Thyroid gland (tissue), 4 donors: Measurements from ENCODE around the gene SLC30A7. TPM values are rescaled to one million over a fixed set of nuclear protein-coding genes. Genes with fewer than 3 reads are reported as not detected.
"Not testable (repeated sequence)": the region's sequence is repeated elsewhere in the genome, so short reads cannot be mapped to it uniquely, and the experiment has no call there.

ENCODE experiments used
- DNase-seq, 2 donors: peaks; one replicate each; pipeline ENCODE4 v3.0.0-alpha.2; 2019
- H3K27ac ChIP-seq, 3 donors: fragments of 200-600 bp; sonication (generic); 1 replicate in 2 of 3; 2 replicates in 1 of 3; pipeline ENCODE4 v1.5.1; 2016 to 2019; ENCODE audit warnings: mild to moderate bottlenecking in 1 of 3, moderate library complexity in 1 of 3
- H3K27me3 ChIP-seq: fragments of 200-600 bp; sonication (generic); one replicate; pipeline ENCODE4 v1.5.1; 2019
- H3K36me3 ChIP-seq, 2 donors: fragments of 200-600 bp; sonication (generic); one replicate each; pipeline ENCODE4 v1.5.1; 2016 to 2019
- H3K4me1 ChIP-seq, 2 donors: fragments of 200-600 bp; sonication (generic); one replicate each; pipeline ENCODE4 v1.5.1; 2017 to 2019
- H3K4me3 ChIP-seq, 3 donors: fragments of 200-600 bp; sonication (generic); replicated peaks in 1 of 3; 1 replicate in 2 of 3; 2 replicates in 1 of 3; pipeline ENCODE4 v1.5.1; 2016; ENCODE audit warnings: mild to moderate bottlenecking in 1 of 3
- H3K9me3 ChIP-seq: fragments of 200-600 bp; sonication (generic); one replicate; pipeline ENCODE4 v1.5.1; 2017
- POLR2A ChIP-seq, 2 donors: fragments of 450-650 bp; IDR thresholded peaks; one replicate each; pipeline ENCODE4 v1.6.1; 2017; ENCODE audit warnings: antibody characterized with exemption in 2 of 2, mild to moderate bottlenecking in 2 of 2, moderate library complexity in 1 of 2
- WGBS, 2 donors: methylation state at CpG; one replicate each; pipeline ENCODE4 v1.1.5; 2017; 5-methylcytosine and 5-hydroxymethylcytosine counted together
- intact Hi-C: fragments of 100-400 bp; cut with DNase I; formaldehyde crosslinking; loops from one replicate; pipeline ENCODE4 v1.15.1; 2023
- total RNA-seq, 4 donors: library from RNA; depleted of rRNA; stranded (reverse); fragments of >200 nt; gene quantifications; one replicate each; pipeline ENCODE4 v1.2.3, GENCODE V29; 2016
- TF ChIP-seq, protein P1 (sequence below), 6 experiments: fragments of 200-600 bp in 3 of 6; fragments of 450-650 bp in 3 of 6; sonication (generic) in 3 of 6; IDR thresholded peaks; one replicate each; pipeline ENCODE4 v1.5.1; 2016 to 2019; ENCODE audit warnings: antibody characterized with exemption in 6 of 6, mild to moderate bottlenecking in 2 of 6, inconsistent platforms in 1 of 6, moderate library complexity in 1 of 6

The SLC30A7 gene
- total RNA-seq, 4 donors from 2014 or later = 32.4 to 39.7 (median 36.1) TPM

DNA sequence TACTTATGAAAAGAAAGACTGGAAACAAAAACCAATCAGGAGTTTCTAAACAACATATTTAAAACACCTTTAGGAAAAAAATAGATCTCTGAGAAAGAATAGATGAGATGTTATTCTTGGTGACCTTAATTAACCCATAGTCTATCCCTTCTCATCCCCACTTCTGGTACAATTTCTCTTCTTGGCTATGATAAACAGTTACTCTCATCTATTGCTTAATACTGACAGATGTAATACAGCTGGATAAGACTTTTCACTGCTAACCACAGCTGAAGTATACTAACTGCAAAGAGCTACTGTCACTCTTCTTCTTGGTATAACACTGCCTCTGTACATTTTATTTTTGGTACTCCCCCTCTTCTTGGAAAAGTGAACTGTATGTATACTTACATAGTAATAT lies 16.5 kb upstream of the SLC30A7 start:
- Histone ChIP-seq H3K27me3 (no peaks in the 10 kb centered on the region), H3K9me3 (no peaks in the 10 kb centered on the region), H3K36me3 (peaks cover 0 to 6% of the 10 kb centered on the region in 2 donors), H3K4me3 (no peak overlapping the region), H3K4me1 (no peaks in the 10 kb centered on the region), H3K27ac (no peak overlapping the region)
- intact Hi-C loops = no loop called here
- no peak for DNase-seq
- no peak for TF ChIP-seq POLR2A (IDR thresholded peaks at IDR 0.05)
- TF ChIP-seq, protein P1, sequence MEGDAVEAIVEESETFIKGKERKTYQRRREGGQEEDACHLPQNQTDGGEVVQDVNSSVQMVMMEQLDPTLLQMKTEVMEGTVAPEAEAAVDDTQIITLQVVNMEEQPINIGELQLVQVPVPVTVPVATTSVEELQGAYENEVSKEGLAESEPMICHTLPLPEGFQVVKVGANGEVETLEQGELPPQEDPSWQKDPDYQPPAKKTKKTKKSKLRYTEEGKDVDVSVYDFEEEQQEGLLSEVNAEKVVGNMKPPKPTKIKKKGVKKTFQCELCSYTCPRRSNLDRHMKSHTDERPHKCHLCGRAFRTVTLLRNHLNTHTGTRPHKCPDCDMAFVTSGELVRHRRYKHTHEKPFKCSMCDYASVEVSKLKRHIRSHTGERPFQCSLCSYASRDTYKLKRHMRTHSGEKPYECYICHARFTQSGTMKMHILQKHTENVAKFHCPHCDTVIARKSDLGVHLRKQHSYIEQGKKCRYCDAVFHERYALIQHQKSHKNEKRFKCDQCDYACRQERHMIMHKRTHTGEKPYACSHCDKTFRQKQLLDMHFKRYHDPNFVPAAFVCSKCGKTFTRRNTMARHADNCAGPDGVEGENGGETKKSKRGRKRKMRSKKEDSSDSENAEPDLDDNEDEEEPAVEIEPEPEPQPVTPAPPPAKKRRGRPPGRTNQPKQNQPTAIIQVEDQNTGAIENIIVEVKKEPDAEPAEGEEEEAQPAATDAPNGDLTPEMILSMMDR (IDR thresholded peaks at IDR 0.05) = no peak

DNA sequence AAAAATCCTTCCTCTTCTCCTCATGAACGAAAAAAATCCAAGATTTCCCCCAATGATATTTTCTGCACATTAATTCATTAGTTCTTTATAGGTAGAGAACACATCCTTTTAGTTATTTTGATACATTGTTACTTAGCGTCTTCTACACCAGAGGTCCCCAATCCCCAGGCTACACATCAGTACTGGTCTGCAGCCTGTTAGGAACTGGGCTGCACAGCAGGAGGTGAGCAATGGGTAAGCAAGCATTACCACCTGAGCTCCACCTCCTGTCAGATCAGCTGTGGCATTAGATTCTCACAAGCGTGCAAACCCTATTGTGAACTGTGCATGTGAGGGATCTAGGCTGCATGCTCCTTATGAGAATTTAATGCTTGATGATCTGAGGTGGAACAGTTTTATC lies 14.2 kb upstream of the SLC30A7 start:
- H3K36me3 ChIP-seq = peaks cover 0 to 6% of the 10 kb centered on the region in 2 donors
- no peaks in the 10 kb centered on the region for H3K27me3 ChIP-seq
- H3K4me1 ChIP-seq = no peaks in the 10 kb centered on the region
- intact Hi-C loops = no loop called here
- DNase-seq = no peak
- no peak overlapping the region for H3K4me3 ChIP-seq
- no peak for TF ChIP-seq POLR2A (IDR thresholded peaks at IDR 0.05)
- TF ChIP-seq, protein P1 (IDR thresholded peaks at IDR 0.05) = no peak
- WGBS, 2 donors = 91 to 92% methylated on average over 2 to 3 of the region's 3 CpGs
- H3K27ac ChIP-seq = no peak overlapping the region
- no peaks in the 10 kb centered on the region for H3K9me3 ChIP-seq

DNA sequence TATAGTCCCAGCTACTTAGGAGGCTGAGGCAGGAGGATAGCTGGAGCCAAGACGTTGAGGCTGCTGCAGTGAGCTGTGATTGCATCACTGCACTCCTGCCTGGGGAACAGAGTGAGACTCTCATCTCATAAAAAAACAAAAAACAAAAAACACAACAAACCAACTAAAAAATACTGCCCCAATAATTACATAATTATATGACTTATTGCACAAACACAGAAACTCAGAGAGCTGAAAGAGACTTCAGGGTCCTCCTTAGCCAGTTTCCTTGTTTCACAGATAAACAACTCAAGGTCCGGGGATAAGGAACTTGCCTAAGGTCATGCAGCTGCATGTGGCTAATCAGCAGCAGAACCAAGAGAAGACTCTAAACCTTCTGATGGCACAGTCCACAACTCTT lies 13.2 kb upstream of the SLC30A7 start:
- no peak overlapping the region for H3K27ac ChIP-seq
- intact Hi-C loops = no loop called here
- DNase-seq = no peak
- TF ChIP-seq, protein P1 (IDR thresholded peaks at IDR 0.05) = no peak
- TF ChIP-seq POLR2A (IDR thresholded peaks at IDR 0.05) = no peak
- H3K4me3 ChIP-seq = no peak overlapping the region
- no peaks in the 10 kb centered on the region for H3K27me3 ChIP-seq
- no peaks in the 10 kb centered on the region for H3K9me3 ChIP-seq
- 74 to 82% methylated on average over 2 of the region's 2 CpGs for WGBS, 2 donors
- H3K4me1 ChIP-seq = no peaks in the 10 kb centered on the region
- H3K36me3 ChIP-seq = peaks cover 0 to under 1% of the 10 kb centered on the region in 2 donors

DNA sequence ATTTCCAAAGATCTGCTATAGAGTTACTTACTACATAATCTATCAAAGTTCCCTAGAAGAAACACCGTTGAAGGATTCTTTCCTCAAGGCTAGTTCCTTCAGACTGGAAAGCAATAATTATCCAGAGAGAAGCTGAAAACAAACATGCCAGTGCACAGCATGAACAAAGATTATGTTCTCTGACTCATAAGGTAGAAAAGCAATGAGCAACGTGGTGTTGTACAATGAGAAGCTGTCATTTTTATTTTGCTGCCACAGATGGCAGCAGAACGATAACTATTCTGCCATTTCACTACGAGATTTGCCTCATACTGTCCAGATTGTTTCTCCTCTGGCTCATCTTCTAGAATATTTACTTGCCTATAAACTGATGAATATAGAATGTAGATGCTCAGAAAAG lies 11.9 kb upstream of the SLC30A7 start:
- no peak for DNase-seq
- Histone ChIP-seq H3K4me3 (no peak overlapping the region), H3K27ac (no peak overlapping the region), H3K36me3 (no peaks in the 10 kb centered on the region), H3K9me3 (no peaks in the 10 kb centered on the region), H3K4me1 (no peaks in the 10 kb centered on the region), H3K27me3 (no peaks in the 10 kb centered on the region)
- intact Hi-C loops = no loop called here
- TF ChIP-seq, protein P1 (IDR thresholded peaks at IDR 0.05) = no peak
- WGBS, 2 donors = 78 to 80% methylated on average over 4 of the region's 4 CpGs

DNA sequence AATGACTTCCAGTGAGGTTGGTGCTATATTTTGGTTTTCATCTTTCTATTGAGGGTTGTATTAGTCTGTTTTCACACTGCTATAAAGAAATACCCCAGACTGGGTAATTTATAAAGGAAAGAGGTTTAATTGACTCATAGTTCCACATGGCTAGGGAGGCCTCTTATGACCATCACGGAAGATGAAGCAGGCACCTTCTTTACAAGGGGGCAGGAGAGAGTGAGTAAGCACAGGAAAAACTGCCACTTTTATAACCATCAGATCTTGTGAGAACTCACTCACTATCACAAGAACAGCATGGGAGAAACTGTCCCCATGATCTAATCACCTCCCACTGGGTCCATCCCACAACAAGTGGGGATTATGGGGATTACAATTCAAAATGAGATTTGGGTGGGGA lies 6.9 kb upstream of the SLC30A7 start:
- H3K4me3 ChIP-seq, H3K27ac ChIP-seq, DNase-seq, H3K36me3 ChIP-seq, H3K4me1 ChIP-seq, H3K27me3 ChIP-seq, intact Hi-C loops, H3K9me3 ChIP-seq: not testable (repeated sequence)
- 88 to 98% methylated on average over 1 of the region's 1 CpG for WGBS, 2 donors

DNA sequence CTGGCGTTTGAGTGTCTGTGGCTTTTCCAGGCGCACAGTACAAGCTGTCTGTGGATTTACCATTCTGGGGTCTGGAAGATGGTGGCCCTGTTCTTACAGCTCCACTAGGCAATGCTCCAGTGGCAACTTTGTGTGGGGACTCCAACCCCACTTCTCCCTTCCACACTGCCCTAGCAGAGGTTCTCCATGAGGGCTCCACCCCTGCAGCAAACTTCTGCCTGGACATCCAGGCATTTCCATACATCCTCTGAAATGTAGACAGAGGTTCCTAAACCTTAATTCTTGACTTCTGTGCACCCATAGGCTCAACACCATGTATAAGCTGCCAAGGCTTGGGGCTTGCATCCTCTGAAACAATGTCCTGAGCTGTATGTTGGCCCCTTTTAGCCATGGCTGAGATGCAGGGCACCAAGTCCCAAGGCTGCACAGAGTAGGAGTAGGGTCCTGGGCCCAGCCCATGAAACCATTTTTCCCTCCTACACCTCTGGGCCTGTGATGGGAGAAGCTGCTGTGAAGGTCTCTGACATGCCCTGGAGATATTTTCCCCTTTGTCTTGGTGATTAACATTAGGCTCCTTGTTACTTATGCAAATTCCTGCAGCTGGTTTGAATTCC lies 5.9 kb upstream of the SLC30A7 start:
- intact Hi-C loops, H3K9me3 ChIP-seq, H3K27ac ChIP-seq, H3K4me1 ChIP-seq, H3K27me3 ChIP-seq, H3K4me3 ChIP-seq, H3K36me3 ChIP-seq, DNase-seq: not testable (repeated sequence)
- WGBS, 2 donors = 93 to 96% methylated on average over 2 of the region's 2 CpGs
